HEK293 (cell line): ENCODE measurements around the gene CTBP2.

Experiments
- CTCF ChIA-PET: fragments of 350-600 bp; formaldehyde crosslinking; extraction: SDS; loops from one replicate; lab custom pipeline; 2021; ENCODE audit warnings: antibody characterized with exemption; lab: Yijun Ruan, JAX
- POLR2A ChIA-PET: fragments of 300-600 bp; formaldehyde crosslinking; extraction: SDS; loops from one replicate; lab custom pipeline; 2020; ENCODE audit warnings: antibody characterized with exemption, inconsistent platforms; lab: Yijun Ruan, JAX
- H3K27ac ChIP-seq: fragments of 200-500 bp; sonication (Bioruptor generic); 2 replicates; pipeline ENCODE4 v1.5.1; 2014; ENCODE audit warnings: low read depth, low read length, control low read depth, inconsistent platforms; ENCODE audit errors: extremely low read depth
- H3K36me3 ChIP-seq, 2 experiments: fragments of 200-500 bp in 1 of 2; sonication (Bioruptor generic) in 1 of 2; 1 replicate in 1 of 2; 2 replicates in 1 of 2; pipeline ENCODE4 v1.5.1; 2014 to 2017; ENCODE audit warnings: inconsistent platforms in 2 of 2, low read length in 2 of 2; ENCODE audit not compliant: control insufficient read depth in 2 of 2, insufficient read depth in 1 of 2
- H3K4me1 ChIP-seq: fragments of 200-500 bp; sonication (Bioruptor generic); 2 replicates; pipeline ENCODE4 v1.5.1; 2014; ENCODE audit warnings: mild to moderate bottlenecking, low read length, inconsistent platforms; ENCODE audit not compliant: control insufficient read depth, insufficient read depth
- H3K4me3 ChIP-seq: 2 replicates; pipeline ENCODE4 v1.5.1; 2011; ENCODE audit warnings: low read depth, mild to moderate bottlenecking, control low read depth, low read length, moderate library complexity
- H3K9me3 ChIP-seq: fragments of 200-500 bp; sonication (Bioruptor generic); 2 replicates; pipeline ENCODE4 v1.5.1; 2014; ENCODE audit warnings: low read depth, low read length, inconsistent platforms; ENCODE audit not compliant: control insufficient read depth, insufficient read depth
- SALL2 ChIP-seq: fragments of 450-650 bp; formaldehyde crosslinking; IDR thresholded peaks from 2 replicates; pipeline ENCODE4 v1.5.0; 2017; ENCODE audit warnings: missing biosample characterization, mild to moderate bottlenecking, missing genetic modification characterization, borderline replicate concordance
- SCRT2 ChIP-seq: fragments of 450-650 bp; formaldehyde crosslinking; IDR thresholded peaks from 2 replicates; pipeline ENCODE4 v1.5.1; 2016; ENCODE audit warnings: missing biosample characterization, missing genetic modification characterization
- TCF7L2 ChIP-seq: IDR thresholded peaks from 2 replicates; pipeline ENCODE4 v1.6.1; 2011; ENCODE audit warnings: low read depth, mild to moderate bottlenecking, inconsistent platforms, low read length, moderate library complexity, borderline replicate concordance
- ZBTB17 ChIP-seq: fragments of 450-650 bp; formaldehyde crosslinking; IDR thresholded peaks from 2 replicates; pipeline ENCODE4 v1.5.1; 2016; ENCODE audit warnings: missing biosample characterization, missing genetic modification characterization
- ZBTB7A ChIP-seq: fragments of 450-650 bp; formaldehyde crosslinking; IDR thresholded peaks from 2 replicates; pipeline ENCODE4 v1.5.1; 2016; ENCODE audit warnings: low read depth, missing biosample characterization, missing genetic modification characterization
- ZNF112 ChIP-seq: fragments of 450-650 bp; formaldehyde crosslinking; IDR thresholded peaks from 2 replicates; pipeline ENCODE4 v1.5.0; 2017; ENCODE audit warnings: missing biosample characterization, missing genetic modification characterization
- ZNF138 ChIP-seq: fragments of 450-650 bp; formaldehyde crosslinking; IDR thresholded peaks from 2 replicates; pipeline ENCODE4 v1.5.1; 2016; ENCODE audit warnings: missing biosample characterization, missing genetic modification characterization, borderline replicate concordance
- ZNF175 ChIP-seq: fragments of 450-650 bp; formaldehyde crosslinking; IDR thresholded peaks from 2 replicates; pipeline ENCODE4 v1.5.1; 2016; ENCODE audit warnings: missing biosample characterization, missing genetic modification characterization
- ZNF302 ChIP-seq: fragments of 450-650 bp; formaldehyde crosslinking; IDR thresholded peaks from 2 replicates; pipeline ENCODE4 v1.5.1; 2016; ENCODE audit warnings: missing biosample characterization, missing genetic modification characterization, low read depth
- ZNF501 ChIP-seq: fragments of 450-650 bp; formaldehyde crosslinking; IDR thresholded peaks from 2 replicates; pipeline ENCODE4 v1.5.1; 2016; ENCODE audit warnings: missing biosample characterization, missing genetic modification characterization
- ZNF514 ChIP-seq: fragments of 450-650 bp; formaldehyde crosslinking; IDR thresholded peaks from 2 replicates; pipeline ENCODE4 v1.5.1; 2016; ENCODE audit warnings: missing biosample characterization, missing genetic modification characterization
- ZNF518A ChIP-seq: fragments of 450-650 bp; formaldehyde crosslinking; conservative IDR thresholded peaks from 2 replicates; pipeline ENCODE4 v1.5.1; 2016; ENCODE audit warnings: low read depth, missing biosample characterization, missing genetic modification characterization
- ZNF571 ChIP-seq: fragments of 450-650 bp; formaldehyde crosslinking; IDR thresholded peaks from 2 replicates; pipeline ENCODE4 v1.5.0; 2017; ENCODE audit warnings: missing biosample characterization, missing genetic modification characterization
- ZNF660 ChIP-seq: fragments of 450-650 bp; IDR thresholded peaks from 2 replicates; pipeline ENCODE4 v1.5.1; 2018; ENCODE audit warnings: missing biosample characterization, mild to moderate bottlenecking, missing genetic modification characterization
- ZNF670 ChIP-seq: fragments of 450-650 bp; formaldehyde crosslinking; IDR thresholded peaks from 2 replicates; pipeline ENCODE4 v1.5.1; 2016; ENCODE audit warnings: missing biosample characterization, missing genetic modification characterization, low read depth
- ZNF76 ChIP-seq: fragments of 450-650 bp; formaldehyde crosslinking; IDR thresholded peaks from 2 replicates; pipeline ENCODE4; 2016; ENCODE audit warnings: low read depth, missing biosample characterization, missing genetic modification characterization, borderline replicate concordance
- ZNF792 ChIP-seq: fragments of 450-650 bp; formaldehyde crosslinking; IDR thresholded peaks from 2 replicates; pipeline ENCODE4 v1.5.1; 2016; ENCODE audit warnings: missing biosample characterization, missing genetic modification characterization
- TF ChIP-seq, protein P1 (sequence below): fragments of 450-650 bp; formaldehyde crosslinking; IDR thresholded peaks from 2 replicates; pipeline ENCODE4 v1.5.1; 2016; ENCODE audit warnings: missing biosample characterization, missing genetic modification characterization, borderline replicate concordance
- TF ChIP-seq, protein P2 (sequence below): fragments of 450-650 bp; formaldehyde crosslinking; IDR thresholded peaks from 2 replicates; pipeline ENCODE4 v1.5.1; 2017; ENCODE audit warnings: missing biosample characterization, missing genetic modification characterization
- TF ChIP-seq, protein P3 (sequence below): fragments of 450-650 bp; formaldehyde crosslinking; IDR thresholded peaks from 2 replicates; pipeline ENCODE4 v1.5.1; 2016; ENCODE audit warnings: missing biosample characterization, missing genetic modification characterization, low read depth
- TF ChIP-seq, protein P4 (sequence below): fragments of 450-650 bp; formaldehyde crosslinking; IDR thresholded peaks from 2 replicates; pipeline ENCODE4 v1.5.1; 2016; ENCODE audit warnings: missing biosample characterization, missing genetic modification characterization

CTBP2 gene

DNA sequence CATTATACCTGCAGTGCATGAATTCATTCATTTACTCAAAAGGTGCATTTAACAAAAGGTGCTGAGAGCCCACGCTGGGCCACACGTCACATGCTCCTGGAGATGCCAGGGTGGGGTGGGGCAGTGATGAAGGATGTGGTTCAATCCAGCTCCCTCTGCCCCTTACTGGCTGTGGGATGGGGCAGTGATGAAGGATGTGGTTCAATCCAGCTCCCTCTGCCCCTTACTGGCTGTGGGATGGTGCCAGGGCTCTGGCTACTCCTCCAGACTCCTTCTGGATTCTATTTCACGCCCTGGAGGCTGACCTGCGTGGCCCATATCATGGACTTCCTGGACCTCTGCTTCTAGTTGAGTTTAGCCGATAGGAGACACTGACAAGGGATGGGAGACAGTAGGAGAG lies 44.0 kb upstream of the CTBP2 start:
- Histone ChIP-seq H3K4me1 (no peaks in the 10 kb centered on the region), H3K36me3 (no peaks in the 10 kb centered on the region), H3K27ac (no peak overlapping the region), H3K9me3 (no peaks in the 10 kb centered on the region), H3K4me3 (no peak overlapping the region)
- TF ChIP-seq, protein P1, sequence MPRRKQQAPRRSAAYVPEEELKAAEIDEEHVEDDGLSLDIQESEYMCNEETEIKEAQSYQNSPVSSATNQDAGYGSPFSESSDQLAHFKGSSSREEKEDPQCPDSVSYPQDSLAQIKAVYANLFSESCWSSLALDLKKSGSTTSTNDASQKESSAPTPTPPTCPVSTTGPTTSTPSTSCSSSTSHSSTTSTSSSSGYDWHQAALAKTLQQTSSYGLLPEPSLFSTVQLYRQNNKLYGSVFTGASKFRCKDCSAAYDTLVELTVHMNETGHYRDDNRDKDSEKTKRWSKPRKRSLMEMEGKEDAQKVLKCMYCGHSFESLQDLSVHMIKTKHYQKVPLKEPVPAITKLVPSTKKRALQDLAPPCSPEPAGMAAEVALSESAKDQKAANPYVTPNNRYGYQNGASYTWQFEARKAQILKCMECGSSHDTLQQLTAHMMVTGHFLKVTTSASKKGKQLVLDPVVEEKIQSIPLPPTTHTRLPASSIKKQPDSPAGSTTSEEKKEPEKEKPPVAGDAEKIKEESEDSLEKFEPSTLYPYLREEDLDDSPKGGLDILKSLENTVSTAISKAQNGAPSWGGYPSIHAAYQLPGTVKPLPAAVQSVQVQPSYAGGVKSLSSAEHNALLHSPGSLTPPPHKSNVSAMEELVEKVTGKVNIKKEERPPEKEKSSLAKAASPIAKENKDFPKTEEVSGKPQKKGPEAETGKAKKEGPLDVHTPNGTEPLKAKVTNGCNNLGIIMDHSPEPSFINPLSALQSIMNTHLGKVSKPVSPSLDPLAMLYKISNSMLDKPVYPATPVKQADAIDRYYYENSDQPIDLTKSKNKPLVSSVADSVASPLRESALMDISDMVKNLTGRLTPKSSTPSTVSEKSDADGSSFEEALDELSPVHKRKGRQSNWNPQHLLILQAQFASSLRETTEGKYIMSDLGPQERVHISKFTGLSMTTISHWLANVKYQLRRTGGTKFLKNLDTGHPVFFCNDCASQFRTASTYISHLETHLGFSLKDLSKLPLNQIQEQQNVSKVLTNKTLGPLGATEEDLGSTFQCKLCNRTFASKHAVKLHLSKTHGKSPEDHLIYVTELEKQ: no peak
- no peak for TF ChIP-seq ZBTB17 (tag by site-specific recombination)
- no peak for TF ChIP-seq ZNF175 (tag by site-specific recombination)
- TF ChIP-seq, protein P2, sequence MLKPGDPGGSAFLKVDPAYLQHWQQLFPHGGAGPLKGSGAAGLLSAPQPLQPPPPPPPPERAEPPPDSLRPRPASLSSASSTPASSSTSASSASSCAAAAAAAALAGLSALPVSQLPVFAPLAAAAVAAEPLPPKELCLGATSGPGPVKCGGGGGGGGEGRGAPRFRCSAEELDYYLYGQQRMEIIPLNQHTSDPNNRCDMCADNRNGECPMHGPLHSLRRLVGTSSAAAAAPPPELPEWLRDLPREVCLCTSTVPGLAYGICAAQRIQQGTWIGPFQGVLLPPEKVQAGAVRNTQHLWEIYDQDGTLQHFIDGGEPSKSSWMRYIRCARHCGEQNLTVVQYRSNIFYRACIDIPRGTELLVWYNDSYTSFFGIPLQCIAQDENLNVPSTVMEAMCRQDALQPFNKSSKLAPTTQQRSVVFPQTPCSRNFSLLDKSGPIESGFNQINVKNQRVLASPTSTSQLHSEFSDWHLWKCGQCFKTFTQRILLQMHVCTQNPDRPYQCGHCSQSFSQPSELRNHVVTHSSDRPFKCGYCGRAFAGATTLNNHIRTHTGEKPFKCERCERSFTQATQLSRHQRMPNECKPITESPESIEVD: no peak
- TF ChIP-seq ZNF670 (tag by site-specific recombination): no peak
- no peak for TF ChIP-seq ZNF302 (tag by site-specific recombination)
- TF ChIP-seq ZNF514 (tag by site-specific recombination): no peak
- TF ChIP-seq ZNF792 (tag by site-specific recombination): no peak
- TF ChIP-seq ZNF112: no peak
- TF ChIP-seq ZNF138 (tag by site-specific recombination): no peak
- no peak for TF ChIP-seq ZNF76 (tag by site-specific recombination)
- POLR2A ChIA-PET: no interaction called here
- CTCF ChIA-PET: no interaction called here

- no peaks in the 10 kb centered on the region for H3K9me3 ChIP-seq
- no peak overlapping the region for H3K27ac ChIP-seq
- TF ChIP-seq, protein P3, sequence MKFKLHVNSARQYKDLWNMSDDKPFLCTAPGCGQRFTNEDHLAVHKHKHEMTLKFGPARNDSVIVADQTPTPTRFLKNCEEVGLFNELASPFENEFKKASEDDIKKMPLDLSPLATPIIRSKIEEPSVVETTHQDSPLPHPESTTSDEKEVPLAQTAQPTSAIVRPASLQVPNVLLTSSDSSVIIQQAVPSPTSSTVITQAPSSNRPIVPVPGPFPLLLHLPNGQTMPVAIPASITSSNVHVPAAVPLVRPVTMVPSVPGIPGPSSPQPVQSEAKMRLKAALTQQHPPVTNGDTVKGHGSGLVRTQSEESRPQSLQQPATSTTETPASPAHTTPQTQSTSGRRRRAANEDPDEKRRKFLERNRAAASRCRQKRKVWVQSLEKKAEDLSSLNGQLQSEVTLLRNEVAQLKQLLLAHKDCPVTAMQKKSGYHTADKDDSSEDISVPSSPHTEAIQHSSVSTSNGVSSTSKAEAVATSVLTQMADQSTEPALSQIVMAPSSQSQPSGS: no peak
- no peak for TF ChIP-seq ZNF660 (tag by site-specific recombination)
- no peak for TF ChIP-seq ZNF518A
- TF ChIP-seq, protein P4, sequence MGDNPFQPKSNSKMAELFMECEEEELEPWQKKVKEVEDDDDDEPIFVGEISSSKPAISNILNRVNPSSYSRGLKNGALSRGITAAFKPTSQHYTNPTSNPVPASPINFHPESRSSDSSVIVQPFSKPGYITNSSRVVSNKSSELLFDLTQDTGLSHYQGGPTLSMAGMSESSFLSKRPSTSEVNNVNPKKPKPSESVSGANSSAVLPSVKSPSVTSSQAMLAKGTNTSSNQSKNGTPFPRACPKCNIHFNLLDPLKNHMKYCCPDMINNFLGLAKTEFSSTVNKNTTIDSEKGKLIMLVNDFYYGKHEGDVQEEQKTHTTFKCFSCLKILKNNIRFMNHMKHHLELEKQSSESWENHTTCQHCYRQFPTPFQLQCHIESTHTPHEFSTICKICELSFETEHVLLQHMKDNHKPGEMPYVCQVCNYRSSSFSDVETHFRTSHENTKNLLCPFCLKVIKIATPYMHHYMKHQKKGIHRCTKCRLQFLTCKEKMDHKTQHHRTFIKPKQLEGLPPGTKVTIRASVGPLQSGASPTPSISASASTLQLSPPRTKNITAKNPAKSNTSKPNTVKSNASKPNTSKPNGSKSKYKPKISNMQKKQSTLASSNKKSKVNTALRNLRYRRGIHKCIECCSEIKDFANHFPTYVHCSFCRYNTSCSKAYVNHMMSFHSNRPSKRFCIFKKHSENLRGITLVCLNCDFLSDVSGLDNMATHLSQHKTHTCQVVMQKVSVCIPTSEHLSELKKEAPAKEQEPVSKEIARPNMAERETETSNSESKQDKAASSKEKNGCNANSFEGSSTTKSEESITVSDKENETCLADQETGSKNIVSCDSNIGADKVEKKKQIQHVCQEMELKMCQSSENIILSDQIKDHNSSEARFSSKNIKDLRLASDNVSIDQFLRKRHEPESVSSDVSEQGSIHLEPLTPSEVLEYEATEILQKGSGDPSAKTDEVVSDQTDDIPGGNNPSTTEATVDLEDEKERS (tag by site-specific recombination): no peak
- no peak for TF ChIP-seq ZNF501 (tag by site-specific recombination)
- no peak for TF ChIP-seq ZBTB7A (tag by site-specific recombination)
- no peak for TF ChIP-seq SALL2
- TF ChIP-seq SCRT2 (tag by site-specific recombination): no peak
- no peak for TF ChIP-seq TCF7L2
- TF ChIP-seq ZNF571 (tag by site-specific recombination): no peak
These were observed 42.9 kb upstream of the CTBP2 start for GRCh38 chr10:125203186-125203800.

More at GRCh38 chr10:125203186-125203800, 42.9 kb upstream of the CTBP2 start:
- no peaks in the 10 kb centered on the region for H3K36me3 ChIP-seq
- no peak overlapping the region for H3K4me3 ChIP-seq
- H3K4me1 ChIP-seq: no peaks in the 10 kb centered on the region
- POLR2A ChIA-PET: no interaction called here
- CTCF ChIA-PET: no interaction called here
